Measurements from ENCODE around the gene CCNT2. TPM values are rescaled to one million over a fixed set of nuclear protein-coding genes. Genes with fewer than 3 reads are reported as not detected.
"Not testable (repeated sequence)": the region's sequence is repeated elsewhere in the genome, so short reads cannot be mapped to it uniquely, and the experiment has no call there.

The CCNT2 gene
- total RNA-seq, 8 experiments from 2014 or later, result 23.6 to 52.6 (median 45.3) TPM

DNA sequence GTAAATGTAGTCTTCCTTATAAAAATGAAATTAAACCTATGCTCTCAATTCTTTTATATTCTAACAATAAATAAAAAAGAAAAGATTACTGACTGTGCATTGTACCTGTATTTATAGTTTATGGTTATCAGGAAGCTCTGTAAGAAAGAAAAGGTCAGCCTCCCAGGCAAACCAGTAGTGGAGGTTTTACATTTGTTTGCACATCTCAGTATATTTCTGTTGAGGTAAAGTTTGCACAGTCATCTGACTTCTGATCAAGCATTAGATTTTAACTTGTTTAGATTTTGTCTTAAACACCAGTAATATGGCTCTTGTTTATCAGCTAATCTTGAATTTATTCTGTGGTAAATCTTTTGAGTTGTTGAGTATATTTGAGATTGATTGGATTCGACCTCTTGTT is 37.1 kb downstream of the CCNT2 start:
- no peak for ATAC-seq (replicated peaks in 6 of 8)
- Histone ChIP-seq H3K27ac (no peak overlapping the region), H3K4me1 (replicated peaks in 1 of 2) (no peaks in the 10 kb centered on the region), H3K4me3 (no peak overlapping the region)
- in situ Hi-C loops (cut with MboI; ENCODE audit: low pct_unique_long_range_greater_than_20kb in 2 of 9, low sequenced_read_pairs in 9 of 9, unreplicated experiment in 9 of 9), result no loop called here
- 0 to 93% (median 57%) methylated on average over 1 of the region's 1 CpG; no CpG with 5 or more reads in 1 of the 10 experiments for WGBS, 10 experiments

- ATAC-seq (replicated peaks in 6 of 8), result no peak
- no peak overlapping the region for H3K27ac ChIP-seq
- no peaks in the 10 kb centered on the region for H3K4me1 ChIP-seq (replicated peaks in 1 of 2)
- in situ Hi-C loops (cut with MboI; ENCODE audit: low pct_unique_long_range_greater_than_20kb in 2 of 9, low sequenced_read_pairs in 9 of 9, unreplicated experiment in 9 of 9), result no loop called here
- 68 to 100% (median 91%) methylated on average over 1 to 5 of the region's 5 CpGs for WGBS, 10 experiments
- H3K4me3 ChIP-seq, result no peak overlapping the region
Measured at GRCh38 chr2:134957477-134957876, 38.9 kb downstream of the CCNT2 start.

- ATAC-seq (replicated peaks in 6 of 8); in situ Hi-C loops (cut with MboI; ENCODE audit: low pct_unique_long_range_greater_than_20kb in 2 of 9, low sequenced_read_pairs in 9 of 9, unreplicated experiment in 9 of 9); H3K27ac ChIP-seq; H3K4me3 ChIP-seq; H3K4me1 ChIP-seq (replicated peaks in 1 of 2): not testable (repeated sequence)
- 27 to 100% (median 98%) methylated on average over 2 to 7 of the region's 10 CpGs; no CpG with 5 or more reads in 6 of the 10 experiments for WGBS, 10 experiments
Measured at GRCh38 chr2:134967166-134967565, 48.5 kb downstream of the CCNT2 start.

DNA sequence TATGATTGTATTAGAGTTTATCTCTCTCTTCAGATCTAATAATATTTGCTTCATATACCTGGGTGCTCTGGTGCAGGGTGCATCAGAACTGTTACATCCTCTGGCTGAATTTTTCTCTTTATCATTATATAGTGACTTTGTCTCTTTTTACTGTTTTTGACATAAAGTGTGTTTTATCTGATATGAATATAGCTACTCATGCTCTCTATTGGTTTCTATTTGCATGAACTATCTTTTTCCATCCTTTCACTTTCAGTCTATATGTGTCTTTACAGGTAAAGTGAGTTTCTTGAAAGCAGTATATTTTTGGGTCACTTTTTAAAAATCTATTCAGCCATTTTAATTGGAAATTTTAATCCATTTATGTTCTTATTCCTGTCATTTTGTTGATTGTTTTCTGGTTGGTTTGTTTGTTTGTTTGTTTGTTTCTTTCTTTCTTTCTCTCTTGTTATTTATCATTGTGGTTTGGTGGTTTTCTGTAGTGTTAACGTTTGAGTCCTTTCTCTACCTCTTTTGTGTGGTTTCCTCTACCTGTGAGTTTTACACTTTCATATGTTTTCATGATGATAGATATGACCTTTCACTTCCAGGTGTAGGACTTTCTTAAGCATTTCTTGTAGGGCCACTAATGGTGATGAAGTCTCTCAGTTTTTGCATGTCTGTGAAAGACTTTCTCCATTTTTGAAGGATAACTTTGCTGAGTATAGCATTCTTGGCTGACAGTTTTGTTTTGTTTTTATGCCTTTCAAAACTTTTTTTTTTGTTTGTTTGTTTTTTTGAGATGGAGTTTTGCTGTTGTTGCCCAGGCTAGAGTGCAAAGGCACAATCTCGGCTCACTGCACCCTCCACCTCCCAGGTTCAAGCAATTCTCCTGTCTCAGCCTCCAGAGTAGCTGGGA is 54.9 kb downstream of the CCNT2 start:
- no peak for ATAC-seq (replicated peaks in 6 of 8)
- no peaks in the 10 kb centered on the region for H3K4me1 ChIP-seq (replicated peaks in 1 of 2)
- no peak overlapping the region for H3K27ac ChIP-seq
- WGBS, 10 experiments, result 26 to 94% (median 71%) methylated on average over 1 to 2 of the region's 2 CpGs; no CpG with 5 or more reads in 1 of the 10 experiments
- in situ Hi-C loops (cut with MboI; ENCODE audit: low pct_unique_long_range_greater_than_20kb in 2 of 9, low sequenced_read_pairs in 9 of 9, unreplicated experiment in 9 of 9), result no loop called here
- H3K4me3 ChIP-seq, result no peak overlapping the region

DNA sequence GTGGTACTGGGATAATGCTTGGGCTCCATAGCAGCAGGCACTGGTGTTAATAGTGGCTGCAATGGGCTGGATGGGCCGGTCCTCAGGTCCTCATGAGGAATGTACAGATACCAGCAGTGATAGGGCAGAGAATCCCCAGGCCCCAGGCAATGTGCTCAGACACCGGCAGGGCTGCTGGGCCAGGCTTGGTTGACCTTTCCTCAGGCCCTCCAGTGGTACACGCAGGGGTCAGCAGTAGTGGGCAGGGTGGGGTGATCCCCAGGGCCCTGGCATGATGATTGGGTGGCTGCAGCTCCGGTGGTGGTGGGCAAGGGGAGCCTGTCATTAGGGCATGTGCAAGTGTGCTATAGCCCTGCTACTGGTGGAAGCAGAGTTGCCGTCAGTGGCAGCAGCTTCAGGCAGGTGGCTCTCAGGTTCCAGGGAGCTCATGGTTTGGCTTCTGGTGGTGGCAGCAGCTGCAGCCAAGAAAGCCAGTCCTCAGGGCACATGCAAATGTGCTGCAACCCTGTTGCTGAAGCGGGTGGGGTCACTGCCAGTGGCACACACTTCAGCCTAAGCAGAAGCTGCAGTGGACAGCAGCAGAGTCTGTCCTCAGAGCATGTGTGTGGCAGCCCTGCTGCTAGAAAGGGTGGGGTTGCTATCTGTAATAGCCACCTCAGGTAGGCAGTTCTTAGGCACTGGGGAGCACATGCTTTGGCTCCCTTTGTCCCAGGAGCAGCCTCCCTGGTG is 56.8 kb downstream of the CCNT2 start:
- no peaks in the 10 kb centered on the region for H3K4me1 ChIP-seq (replicated peaks in 1 of 2)
- no peak overlapping the region for H3K27ac ChIP-seq
- H3K4me3 ChIP-seq, result no peak overlapping the region
- 29 to 100% (median 75%) methylated on average over 1 to 2 of the region's 6 CpGs; no CpG with 5 or more reads in 6 of the 10 experiments for WGBS, 10 experiments
- in situ Hi-C loops (cut with MboI; ENCODE audit: low pct_unique_long_range_greater_than_20kb in 2 of 9, low sequenced_read_pairs in 9 of 9, unreplicated experiment in 9 of 9), result loop anchor here in 1 of 9 experiments (25.0 kb wide), 1 partner anchor 737 kb away; no protein-coding TSS in a partner anchor
- ATAC-seq (replicated peaks in 6 of 8), result peak in 3 of 8 experiments; percentile 94 to 97 (median 94)

DNA sequence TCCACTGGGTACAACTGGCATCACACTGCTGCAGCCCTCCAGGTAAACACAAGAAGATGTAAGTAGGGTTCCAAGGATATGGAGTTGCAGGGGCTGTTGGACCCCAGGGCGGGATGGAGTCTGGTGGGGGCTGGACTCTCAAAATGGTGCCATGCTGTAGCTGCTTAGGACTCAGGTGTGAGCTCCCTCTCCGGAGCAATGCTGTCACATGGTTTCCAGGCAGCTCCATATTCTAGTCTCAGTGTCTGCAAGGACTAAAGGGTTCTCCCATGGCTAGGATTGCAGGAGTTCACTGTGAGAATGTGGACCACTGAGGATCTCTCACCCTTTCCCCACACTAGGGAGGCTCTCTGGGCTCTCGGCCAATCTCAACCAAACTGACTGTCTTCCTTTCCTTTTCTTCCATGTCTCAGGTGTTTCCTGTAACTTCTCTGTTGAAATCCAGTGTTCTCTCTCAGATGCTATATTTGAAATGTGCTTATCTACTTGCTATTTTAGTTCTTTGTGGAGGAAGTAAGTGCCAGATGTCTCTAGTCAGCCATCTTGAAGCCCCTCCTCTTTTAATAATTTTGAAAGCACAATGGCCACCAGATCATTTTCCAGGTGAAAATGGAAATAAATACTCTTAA is 57.6 kb downstream of the CCNT2 start:
- Histone ChIP-seq H3K27ac (no peak overlapping the region), H3K4me1 (replicated peaks in 1 of 2) (no peaks in the 10 kb centered on the region), H3K4me3 (no peak overlapping the region)
- ATAC-seq (replicated peaks in 6 of 8), result no peak
- in situ Hi-C loops (cut with MboI; ENCODE audit: low pct_unique_long_range_greater_than_20kb in 2 of 9, low sequenced_read_pairs in 9 of 9, unreplicated experiment in 9 of 9), result loop anchor here in 1 of 9 experiments (25.0 kb wide), 1 partner anchor 736 kb away; no protein-coding TSS in a partner anchor
- WGBS, 10 experiments, result 33 to 81% (median 75%) methylated on average over 1 to 2 of the region's 3 CpGs; no CpG with 5 or more reads in 7 of the 10 experiments

- 17 to 100% (median 86%) methylated on average over 1 to 4 of the region's 5 CpGs; no CpG with 5 or more reads in 1 of the 10 experiments for WGBS, 10 experiments
- H3K4me1 ChIP-seq (replicated peaks in 1 of 2); ATAC-seq (replicated peaks in 6 of 8); H3K27ac ChIP-seq; H3K4me3 ChIP-seq: not testable (repeated sequence)
- in situ Hi-C loops (cut with MboI; ENCODE audit: low pct_unique_long_range_greater_than_20kb in 2 of 9, low sequenced_read_pairs in 9 of 9, unreplicated experiment in 9 of 9), result loop anchor here in 1 of 9 experiments (25.0 kb wide), 1 partner anchor 735 kb away; no protein-coding TSS in a partner anchor
Measured at GRCh38 chr2:134977104-134977503, 58.5 kb downstream of the CCNT2 start.

DNA sequence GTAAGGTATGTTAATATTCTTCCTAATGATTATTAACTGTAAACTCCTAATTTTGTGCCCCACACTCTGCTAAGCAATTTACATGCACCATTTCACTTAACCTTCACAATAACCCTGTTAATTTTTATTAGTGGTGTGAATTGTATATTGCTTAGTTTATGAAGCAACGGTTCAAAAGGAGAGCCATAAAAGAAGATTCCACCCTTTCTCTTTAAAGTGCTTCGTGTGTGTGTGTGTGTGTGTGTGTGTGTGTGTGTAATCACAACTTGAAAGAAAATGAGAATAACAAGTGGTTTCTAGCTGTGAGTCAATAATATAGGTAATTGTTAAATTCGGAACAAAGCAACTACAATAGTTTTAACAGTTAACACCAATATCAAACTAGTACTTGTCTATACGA is 60.6 kb downstream of the CCNT2 start:
- in situ Hi-C loops (cut with MboI; ENCODE audit: low pct_unique_long_range_greater_than_20kb in 2 of 9, low sequenced_read_pairs in 9 of 9, unreplicated experiment in 9 of 9), result loop anchor here in 1 of 9 experiments (25.0 kb wide), 1 partner anchor 733 kb away; no protein-coding TSS in a partner anchor
- ATAC-seq (replicated peaks in 6 of 8), result no peak
- Histone ChIP-seq H3K27ac (no peak overlapping the region), H3K4me1 (replicated peaks in 1 of 2) (no peaks in the 10 kb centered on the region), H3K4me3 (no peak overlapping the region)
- 17 to 88% (median 57%) methylated on average over 2 to 3 of the region's 4 CpGs for WGBS, 10 experiments

- H3K4me1 ChIP-seq (replicated peaks in 1 of 2), result no peaks in the 10 kb centered on the region
- in situ Hi-C loops (cut with MboI; ENCODE audit: low pct_unique_long_range_greater_than_20kb in 2 of 9, low sequenced_read_pairs in 9 of 9, unreplicated experiment in 9 of 9), result loop anchor here in 1 of 9 experiments (25.0 kb wide), 1 partner anchor 732 kb away; no protein-coding TSS in a partner anchor
- 20 to 100% (median 83%) methylated on average over 1 to 4 of the region's 7 CpGs; no CpG with 5 or more reads in 1 of the 10 experiments for WGBS, 10 experiments
- ATAC-seq (replicated peaks in 6 of 8), result no peak
- no peak overlapping the region for H3K27ac ChIP-seq
- H3K4me3 ChIP-seq, result no peak overlapping the region
Measured at GRCh38 chr2:134980639-134981038, 62.0 kb downstream of the CCNT2 start.

- ATAC-seq (replicated peaks in 6 of 8), result no peak
- H3K4me3 ChIP-seq, result no peak overlapping the region
- WGBS, 10 experiments, result 0 to 75% (median 57%) methylated on average over 1 of the region's 1 CpG; no CpG with 5 or more reads in 4 of the 10 experiments
- no peaks in the 10 kb centered on the region for H3K4me1 ChIP-seq (replicated peaks in 1 of 2)
- H3K27ac ChIP-seq, result no peak overlapping the region
- in situ Hi-C loops (cut with MboI; ENCODE audit: low pct_unique_long_range_greater_than_20kb in 2 of 9, low sequenced_read_pairs in 9 of 9, unreplicated experiment in 9 of 9), result loop anchor here in 1 of 9 experiments (25.0 kb wide), 1 partner anchor 730 kb away; no protein-coding TSS in a partner anchor
Measured at GRCh38 chr2:134982603-134983002, 64.0 kb downstream of the CCNT2 start.

GRCh38 chr2:134985061-134985460 is 66.4 kb downstream of the CCNT2 start:
- no peak for ATAC-seq (replicated peaks in 6 of 8)
- Histone ChIP-seq H3K4me3 (no peak overlapping the region), H3K4me1 (replicated peaks in 1 of 2) (no peaks in the 10 kb centered on the region), H3K27ac (no peak overlapping the region)
- 52 to 100% (median 89%) methylated on average over 1 to 3 of the region's 3 CpGs; no CpG with 5 or more reads in 3 of the 10 experiments for WGBS, 10 experiments
- in situ Hi-C loops (cut with MboI; ENCODE audit: low pct_unique_long_range_greater_than_20kb in 2 of 9, low sequenced_read_pairs in 9 of 9, unreplicated experiment in 9 of 9), result loop anchor here in 1 of 9 experiments (25.0 kb wide), 1 partner anchor 727 kb away; no protein-coding TSS in a partner anchor

DNA sequence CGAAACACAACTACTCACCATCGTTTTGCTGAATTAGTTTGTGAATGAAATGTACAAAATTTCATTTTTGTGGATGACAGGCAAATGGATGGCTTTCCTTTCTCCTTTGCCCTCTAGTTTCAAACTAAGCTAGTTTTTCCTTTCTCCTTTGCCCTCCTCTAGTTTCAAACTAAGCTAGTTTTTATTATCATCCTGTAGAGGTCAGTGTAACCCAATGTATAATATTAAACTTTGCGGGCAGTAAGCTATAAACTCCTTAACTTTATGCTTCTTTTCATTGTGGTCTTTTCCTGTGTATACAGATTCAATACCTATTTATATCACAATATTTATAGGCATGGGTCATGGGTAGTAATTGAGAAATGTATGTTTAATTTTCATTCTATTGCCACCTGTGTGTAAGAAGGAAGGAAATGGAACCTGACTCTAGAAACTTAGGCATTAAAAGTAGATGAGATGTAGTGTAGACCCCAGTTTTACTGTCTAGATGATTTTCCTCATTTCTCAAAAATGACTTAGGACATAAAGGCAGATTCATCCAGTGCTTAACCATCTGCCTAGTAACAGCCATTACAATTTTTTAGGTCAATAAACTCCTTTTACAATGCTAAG is 70.5 kb downstream of the CCNT2 start:
- no peak overlapping the region for H3K27ac ChIP-seq
- ATAC-seq (replicated peaks in 6 of 8), result peak in 4 of 8 experiments; percentile 36 to 77 (median 74)
- 0 to 32% (median 18%) methylated on average over 1 to 3 of the region's 3 CpGs for WGBS, 10 experiments
- in situ Hi-C loops (cut with MboI; ENCODE audit: low pct_unique_long_range_greater_than_20kb in 2 of 9, low sequenced_read_pairs in 9 of 9, unreplicated experiment in 9 of 9), result loop anchor here in 1 of 9 experiments (25.0 kb wide), 1 partner anchor 723 kb away; no protein-coding TSS in a partner anchor
- H3K4me3 ChIP-seq, result no peak overlapping the region
- no peaks in the 10 kb centered on the region for H3K4me1 ChIP-seq (replicated peaks in 1 of 2)
